ENCODE measurements around the gene KIDINS220. TPM values are rescaled to one million over a fixed set of nuclear protein-coding genes. Genes with fewer than 3 reads are reported as not detected.

The KIDINS220 gene
- total and polyA plus RNA-seq, 2 of the 13 experiments (the other 11 are each of a cell fraction or from before 2014, with no cell fraction given) = 25.2 to 32.3 TPM

DNA sequence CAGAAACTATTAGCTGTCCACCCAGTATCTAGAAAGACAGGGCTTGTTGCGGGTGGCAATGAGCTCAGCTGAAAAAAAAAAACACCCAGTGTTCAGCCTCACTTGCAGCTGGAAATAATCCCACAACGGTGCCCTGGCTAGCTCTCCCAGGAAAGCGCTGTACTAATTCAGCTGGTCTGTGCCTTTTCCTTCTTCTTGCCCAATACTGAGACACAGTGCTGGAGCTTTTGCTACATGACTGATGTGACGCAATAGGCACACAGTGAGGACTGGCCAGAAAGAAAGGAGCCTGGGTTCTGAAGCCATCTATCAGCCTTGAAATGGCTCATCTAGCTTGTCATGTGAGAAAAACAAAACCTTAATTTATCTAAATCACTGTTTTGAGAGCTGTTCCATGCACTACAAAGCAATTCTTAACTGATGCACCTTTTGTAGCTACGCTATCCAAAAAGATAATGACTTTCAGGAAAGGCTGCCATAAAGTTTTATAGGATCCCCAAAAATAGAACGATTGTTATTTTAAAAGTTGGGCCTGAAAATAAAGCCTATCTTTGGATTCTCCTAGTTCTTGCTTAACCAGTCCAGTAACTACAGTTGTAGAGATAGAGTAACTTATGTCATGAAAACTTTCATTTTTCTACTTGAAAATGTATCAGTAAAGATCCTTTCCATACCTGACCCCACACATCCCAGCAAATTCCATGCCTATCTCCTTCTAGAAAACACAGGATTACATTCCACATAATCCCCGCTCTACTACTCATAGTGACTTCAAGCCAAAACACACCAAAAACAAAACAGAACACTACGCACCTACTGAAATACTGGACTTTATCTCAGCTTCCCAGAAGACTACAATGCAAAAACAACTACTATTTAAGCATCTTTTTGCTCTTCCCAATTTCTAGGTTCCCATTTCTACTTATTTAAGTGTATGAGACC lies 15.9 kb downstream of the KIDINS220 start (continued):
- TF ChIP-seq ZNF367 (CRISPR knock-in tag; IDR thresholded peaks at IDR 0.05; ENCODE audit: borderline replicate concordance) (no peak), ZNF282 (IDR thresholded peaks at IDR 0.05; ENCODE audit: partially characterized antibody) (no peak), MLLT10 (CRISPR knock-in tag; IDR thresholded peaks at IDR 0.05) (no peak), SMAD3 (CRISPR knock-in tag; IDR thresholded peaks at IDR 0.05) (peak; percentile 38; the same call in 1 of the 2 replicates), RORA (CRISPR knock-in tag; IDR thresholded peaks at IDR 0.05) (no peak), AHR (CRISPR knock-in tag; IDR thresholded peaks at IDR 0.05) (no peak), RFXAP (CRISPR knock-in tag; IDR thresholded peaks at IDR 0.05; ENCODE audit: borderline replicate concordance) (no peak), ZNF563 (CRISPR knock-in tag; IDR thresholded peaks at IDR 0.05) (no peak), SMAD9 (CRISPR knock-in tag; IDR thresholded peaks at IDR 0.05) (no peak)
- TF ChIP-seq, protein P1, sequence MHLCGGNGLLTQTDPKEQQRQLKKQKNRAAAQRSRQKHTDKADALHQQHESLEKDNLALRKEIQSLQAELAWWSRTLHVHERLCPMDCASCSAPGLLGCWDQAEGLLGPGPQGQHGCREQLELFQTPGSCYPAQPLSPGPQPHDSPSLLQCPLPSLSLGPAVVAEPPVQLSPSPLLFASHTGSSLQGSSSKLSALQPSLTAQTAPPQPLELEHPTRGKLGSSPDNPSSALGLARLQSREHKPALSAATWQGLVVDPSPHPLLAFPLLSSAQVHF (CRISPR knock-in tag; IDR thresholded peaks at IDR 0.05) = no peak
- TF ChIP-seq, protein P2, sequence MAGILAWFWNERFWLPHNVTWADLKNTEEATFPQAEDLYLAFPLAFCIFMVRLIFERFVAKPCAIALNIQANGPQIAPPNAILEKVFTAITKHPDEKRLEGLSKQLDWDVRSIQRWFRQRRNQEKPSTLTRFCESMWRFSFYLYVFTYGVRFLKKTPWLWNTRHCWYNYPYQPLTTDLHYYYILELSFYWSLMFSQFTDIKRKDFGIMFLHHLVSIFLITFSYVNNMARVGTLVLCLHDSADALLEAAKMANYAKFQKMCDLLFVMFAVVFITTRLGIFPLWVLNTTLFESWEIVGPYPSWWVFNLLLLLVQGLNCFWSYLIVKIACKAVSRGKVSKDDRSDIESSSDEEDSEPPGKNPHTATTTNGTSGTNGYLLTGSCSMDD (CRISPR knock-in tag; IDR thresholded peaks at IDR 0.05) = no peak
- TF ChIP-seq, protein P3, sequence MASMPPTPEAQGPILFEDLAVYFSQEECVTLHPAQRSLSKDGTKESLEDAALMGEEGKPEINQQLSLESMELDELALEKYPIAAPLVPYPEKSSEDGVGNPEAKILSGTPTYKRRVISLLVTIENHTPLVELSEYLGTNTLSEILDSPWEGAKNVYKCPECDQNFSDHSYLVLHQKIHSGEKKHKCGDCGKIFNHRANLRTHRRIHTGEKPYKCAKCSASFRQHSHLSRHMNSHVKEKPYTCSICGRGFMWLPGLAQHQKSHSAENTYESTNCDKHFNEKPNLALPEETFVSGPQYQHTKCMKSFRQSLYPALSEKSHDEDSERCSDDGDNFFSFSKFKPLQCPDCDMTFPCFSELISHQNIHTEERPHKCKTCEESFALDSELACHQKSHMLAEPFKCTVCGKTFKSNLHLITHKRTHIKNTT (CRISPR knock-in tag; IDR thresholded peaks at IDR 0.05) = no peak
- TF ChIP-seq, protein P4, sequence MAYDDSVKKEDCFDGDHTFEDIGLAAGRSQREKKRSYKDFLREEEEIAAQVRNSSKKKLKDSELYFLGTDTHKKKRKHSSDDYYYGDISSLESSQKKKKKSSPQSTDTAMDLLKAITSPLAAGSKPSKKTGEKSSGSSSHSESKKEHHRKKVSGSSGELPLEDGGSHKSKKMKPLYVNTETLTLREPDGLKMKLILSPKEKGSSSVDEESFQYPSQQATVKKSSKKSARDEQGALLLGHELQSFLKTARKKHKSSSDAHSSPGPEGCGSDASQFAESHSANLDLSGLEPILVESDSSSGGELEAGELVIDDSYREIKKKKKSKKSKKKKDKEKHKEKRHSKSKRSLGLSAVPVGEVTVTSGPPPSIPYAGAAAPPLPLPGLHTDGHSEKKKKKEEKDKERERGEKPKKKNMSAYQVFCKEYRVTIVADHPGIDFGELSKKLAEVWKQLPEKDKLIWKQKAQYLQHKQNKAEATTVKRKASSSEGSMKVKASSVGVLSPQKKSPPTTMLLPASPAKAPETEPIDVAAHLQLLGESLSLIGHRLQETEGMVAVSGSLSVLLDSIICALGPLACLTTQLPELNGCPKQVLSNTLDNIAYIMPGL (CRISPR knock-in tag; IDR thresholded peaks at IDR 0.05; ENCODE audit: borderline replicate concordance in 1 of 2, low read depth in 1 of 2) = no peak
- TF ChIP-seq, protein P5, sequence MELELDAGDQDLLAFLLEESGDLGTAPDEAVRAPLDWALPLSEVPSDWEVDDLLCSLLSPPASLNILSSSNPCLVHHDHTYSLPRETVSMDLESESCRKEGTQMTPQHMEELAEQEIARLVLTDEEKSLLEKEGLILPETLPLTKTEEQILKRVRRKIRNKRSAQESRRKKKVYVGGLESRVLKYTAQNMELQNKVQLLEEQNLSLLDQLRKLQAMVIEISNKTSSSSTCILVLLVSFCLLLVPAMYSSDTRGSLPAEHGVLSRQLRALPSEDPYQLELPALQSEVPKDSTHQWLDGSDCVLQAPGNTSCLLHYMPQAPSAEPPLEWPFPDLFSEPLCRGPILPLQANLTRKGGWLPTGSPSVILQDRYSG (CRISPR knock-in tag; IDR thresholded peaks at IDR 0.05) = no peak
- TF ChIP-seq, protein P6, sequence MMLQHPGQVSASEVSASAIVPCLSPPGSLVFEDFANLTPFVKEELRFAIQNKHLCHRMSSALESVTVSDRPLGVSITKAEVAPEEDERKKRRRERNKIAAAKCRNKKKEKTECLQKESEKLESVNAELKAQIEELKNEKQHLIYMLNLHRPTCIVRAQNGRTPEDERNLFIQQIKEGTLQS (CRISPR knock-in tag; IDR thresholded peaks at IDR 0.05) = peak; percentile 77
- TF ChIP-seq, protein P7, sequence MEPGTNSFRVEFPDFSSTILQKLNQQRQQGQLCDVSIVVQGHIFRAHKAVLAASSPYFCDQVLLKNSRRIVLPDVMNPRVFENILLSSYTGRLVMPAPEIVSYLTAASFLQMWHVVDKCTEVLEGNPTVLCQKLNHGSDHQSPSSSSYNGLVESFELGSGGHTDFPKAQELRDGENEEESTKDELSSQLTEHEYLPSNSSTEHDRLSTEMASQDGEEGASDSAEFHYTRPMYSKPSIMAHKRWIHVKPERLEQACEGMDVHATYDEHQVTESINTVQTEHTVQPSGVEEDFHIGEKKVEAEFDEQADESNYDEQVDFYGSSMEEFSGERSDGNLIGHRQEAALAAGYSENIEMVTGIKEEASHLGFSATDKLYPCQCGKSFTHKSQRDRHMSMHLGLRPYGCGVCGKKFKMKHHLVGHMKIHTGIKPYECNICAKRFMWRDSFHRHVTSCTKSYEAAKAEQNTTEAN (CRISPR knock-in tag; conservative IDR thresholded peaks at IDR 0.05) = no peak
- TF ChIP-seq, protein P8, sequence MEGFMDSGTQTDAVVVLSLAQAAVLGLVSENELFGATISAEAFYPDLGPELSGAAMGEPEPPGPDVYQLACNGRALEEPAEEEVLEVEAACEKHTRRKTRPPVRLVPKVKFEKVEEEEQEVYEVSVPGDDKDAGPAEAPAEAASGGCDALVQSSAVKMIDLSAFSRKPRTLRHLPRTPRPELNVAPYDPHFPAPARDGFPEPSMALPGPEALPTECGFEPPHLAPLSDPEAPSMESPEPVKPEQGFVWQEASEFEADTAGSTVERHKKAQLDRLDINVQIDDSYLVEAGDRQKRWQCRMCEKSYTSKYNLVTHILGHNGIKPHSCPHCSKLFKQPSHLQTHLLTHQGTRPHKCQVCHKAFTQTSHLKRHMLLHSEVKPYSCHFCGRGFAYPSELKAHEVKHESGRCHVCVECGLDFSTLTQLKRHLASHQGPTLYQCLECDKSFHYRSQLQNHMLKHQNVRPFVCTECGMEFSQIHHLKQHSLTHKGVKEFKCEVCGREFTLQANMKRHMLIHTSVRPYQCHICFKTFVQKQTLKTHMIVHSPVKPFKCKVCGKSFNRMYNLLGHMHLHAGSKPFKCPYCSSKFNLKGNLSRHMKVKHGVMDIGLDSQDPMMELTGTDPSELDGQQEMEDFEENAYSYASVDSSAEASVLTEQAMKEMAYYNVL (CRISPR knock-in tag; IDR thresholded peaks at IDR 0.05; ENCODE audit: borderline replicate concordance) = no peak

Measured in HepG2 (cell line).